ENCODE results near the gene GNGT1.

DNA sequence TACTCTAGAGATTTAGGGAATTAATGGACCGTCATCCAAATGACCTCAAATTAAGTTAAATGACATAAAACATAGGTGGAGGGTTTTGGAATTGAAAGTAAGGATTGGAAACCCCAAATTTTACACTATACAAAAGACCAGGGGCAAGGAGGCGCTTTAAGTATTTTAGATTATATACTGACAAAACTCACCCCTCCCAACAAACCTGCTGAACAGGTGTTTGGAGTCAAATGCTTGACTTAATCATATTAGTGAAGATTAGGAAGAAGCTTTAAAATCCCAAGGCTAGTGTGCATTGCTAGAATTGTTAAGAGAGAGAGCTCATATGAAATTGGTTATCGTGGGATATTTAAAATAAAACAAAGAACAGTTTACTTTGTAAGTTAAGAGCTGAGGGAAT, at the start of gene GNGT1:
- no peak for TF ChIP-seq CTCF (IDR thresholded peaks at IDR 0.05)
- TF ChIP-seq CREB1 (CRISPR knock-in tag; IDR thresholded peaks at IDR 0.05): no peak
- TF ChIP-seq IRF2 (CRISPR knock-in tag; IDR thresholded peaks at IDR 0.05; ENCODE audit: borderline replicate concordance, low read depth): no peak
- TF ChIP-seq NR2C2 (CRISPR knock-in tag; IDR thresholded peaks at IDR 0.05): no peak
- TF ChIP-seq ZNF138 (CRISPR knock-in tag; conservative IDR thresholded peaks at IDR 0.05): no peak
- TF ChIP-seq, protein P1, sequence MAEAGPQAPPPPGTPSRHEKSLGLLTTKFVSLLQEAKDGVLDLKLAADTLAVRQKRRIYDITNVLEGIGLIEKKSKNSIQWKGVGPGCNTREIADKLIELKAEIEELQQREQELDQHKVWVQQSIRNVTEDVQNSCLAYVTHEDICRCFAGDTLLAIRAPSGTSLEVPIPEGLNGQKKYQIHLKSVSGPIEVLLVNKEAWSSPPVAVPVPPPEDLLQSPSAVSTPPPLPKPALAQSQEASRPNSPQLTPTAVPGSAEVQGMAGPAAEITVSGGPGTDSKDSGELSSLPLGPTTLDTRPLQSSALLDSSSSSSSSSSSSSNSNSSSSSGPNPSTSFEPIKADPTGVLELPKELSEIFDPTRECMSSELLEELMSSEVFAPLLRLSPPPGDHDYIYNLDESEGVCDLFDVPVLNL (CRISPR knock-in tag; IDR thresholded peaks at IDR 0.05; ENCODE audit: borderline replicate concordance, low read depth): no peak
